Measurements from ENCODE around the gene CCDC30.

DNA sequence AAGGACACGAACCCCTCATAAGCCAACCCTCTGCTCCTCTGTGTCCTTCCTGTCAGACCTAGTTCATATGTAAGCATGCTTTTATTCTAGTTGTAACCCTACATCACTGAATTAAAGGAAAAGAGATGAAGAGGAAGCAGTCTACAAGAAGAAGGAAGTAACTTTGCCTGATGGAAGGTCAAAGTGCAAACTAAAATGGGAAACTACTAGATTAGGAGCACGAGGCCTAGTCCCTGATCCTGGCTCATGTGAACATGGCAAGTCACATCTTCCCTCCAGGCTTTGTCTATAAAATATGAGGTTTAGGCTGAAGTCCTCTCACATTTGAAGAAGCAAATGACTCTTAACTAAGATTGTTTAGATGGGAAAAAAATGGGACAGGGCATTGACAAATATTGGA, 20.4 kb upstream of the CCDC30 start:
- TF ChIP-seq, protein P1, sequence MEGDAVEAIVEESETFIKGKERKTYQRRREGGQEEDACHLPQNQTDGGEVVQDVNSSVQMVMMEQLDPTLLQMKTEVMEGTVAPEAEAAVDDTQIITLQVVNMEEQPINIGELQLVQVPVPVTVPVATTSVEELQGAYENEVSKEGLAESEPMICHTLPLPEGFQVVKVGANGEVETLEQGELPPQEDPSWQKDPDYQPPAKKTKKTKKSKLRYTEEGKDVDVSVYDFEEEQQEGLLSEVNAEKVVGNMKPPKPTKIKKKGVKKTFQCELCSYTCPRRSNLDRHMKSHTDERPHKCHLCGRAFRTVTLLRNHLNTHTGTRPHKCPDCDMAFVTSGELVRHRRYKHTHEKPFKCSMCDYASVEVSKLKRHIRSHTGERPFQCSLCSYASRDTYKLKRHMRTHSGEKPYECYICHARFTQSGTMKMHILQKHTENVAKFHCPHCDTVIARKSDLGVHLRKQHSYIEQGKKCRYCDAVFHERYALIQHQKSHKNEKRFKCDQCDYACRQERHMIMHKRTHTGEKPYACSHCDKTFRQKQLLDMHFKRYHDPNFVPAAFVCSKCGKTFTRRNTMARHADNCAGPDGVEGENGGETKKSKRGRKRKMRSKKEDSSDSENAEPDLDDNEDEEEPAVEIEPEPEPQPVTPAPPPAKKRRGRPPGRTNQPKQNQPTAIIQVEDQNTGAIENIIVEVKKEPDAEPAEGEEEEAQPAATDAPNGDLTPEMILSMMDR (IDR thresholded peaks at IDR 0.05) = no peak
- TF ChIP-seq POLR2A (IDR thresholded peaks at IDR 0.05) (no peak), EP300 (IDR thresholded peaks at IDR 0.05) (no peak)
